22Rv1 (cell line): Measurements from ENCODE around the gene TTC21B.

Experiments
- ZFX ChIP-seq: fragments of 450-650 bp; IDR thresholded peaks from 2 replicates; pipeline ENCODE4 v1.6.1; 2017; ENCODE audit warnings: antibody characterized with exemption, borderline replicate concordance
- TF ChIP-seq, protein P1 (sequence below): fragments of 450-650 bp; IDR thresholded peaks from 2 replicates; pipeline ENCODE4 v1.5.1; 2017; ENCODE audit warnings: mild to moderate bottlenecking

GRCh38 chr2:165961818-165962217 is 8.2 kb upstream of the TTC21B start:
- TF ChIP-seq, protein P1, sequence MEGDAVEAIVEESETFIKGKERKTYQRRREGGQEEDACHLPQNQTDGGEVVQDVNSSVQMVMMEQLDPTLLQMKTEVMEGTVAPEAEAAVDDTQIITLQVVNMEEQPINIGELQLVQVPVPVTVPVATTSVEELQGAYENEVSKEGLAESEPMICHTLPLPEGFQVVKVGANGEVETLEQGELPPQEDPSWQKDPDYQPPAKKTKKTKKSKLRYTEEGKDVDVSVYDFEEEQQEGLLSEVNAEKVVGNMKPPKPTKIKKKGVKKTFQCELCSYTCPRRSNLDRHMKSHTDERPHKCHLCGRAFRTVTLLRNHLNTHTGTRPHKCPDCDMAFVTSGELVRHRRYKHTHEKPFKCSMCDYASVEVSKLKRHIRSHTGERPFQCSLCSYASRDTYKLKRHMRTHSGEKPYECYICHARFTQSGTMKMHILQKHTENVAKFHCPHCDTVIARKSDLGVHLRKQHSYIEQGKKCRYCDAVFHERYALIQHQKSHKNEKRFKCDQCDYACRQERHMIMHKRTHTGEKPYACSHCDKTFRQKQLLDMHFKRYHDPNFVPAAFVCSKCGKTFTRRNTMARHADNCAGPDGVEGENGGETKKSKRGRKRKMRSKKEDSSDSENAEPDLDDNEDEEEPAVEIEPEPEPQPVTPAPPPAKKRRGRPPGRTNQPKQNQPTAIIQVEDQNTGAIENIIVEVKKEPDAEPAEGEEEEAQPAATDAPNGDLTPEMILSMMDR: no peak
- TF ChIP-seq ZFX: no peak
